IgD-negative memory B cell (primary cell): ENCODE results near the gene PLAAT3. TPM values are rescaled to one million over a fixed set of nuclear protein-coding genes. Genes with fewer than 3 reads are reported as not detected.
A peak's percentile ranks its signal among the peaks of the same experiment; 100 is the strongest.
"Not testable (repeated sequence)": the region's sequence is repeated elsewhere in the genome, so short reads cannot be mapped to it uniquely, and the experiment has no call there.

Experiments
- H3K27ac Mint-ChIP-seq, 3 donors: one replicate each; pipeline ENCODE4 v1.8.0; 2020 to 2022; ENCODE audit warnings: mild to moderate bottlenecking in 3 of 3, mixed read lengths in 3 of 3, moderate library complexity in 1 of 3
- H3K27me3 Mint-ChIP-seq: one replicate; pipeline ENCODE4 v1.8.0; 2021; ENCODE audit warnings: mixed read lengths
- H3K36me3 Mint-ChIP-seq: one replicate; pipeline ENCODE4 v1.8.0; 2020; ENCODE audit warnings: mild to moderate bottlenecking, mixed read lengths
- H3K4me1 Mint-ChIP-seq, 3 donors: one replicate each; pipeline ENCODE4 v1.8.0; 2020 to 2022; ENCODE audit warnings: mixed read lengths in 3 of 3, mild to moderate bottlenecking in 1 of 3
- H3K4me3 Mint-ChIP-seq, 4 donors: one replicate each; pipeline ENCODE4 v1.8.0; 2020 to 2022; ENCODE audit warnings: mild to moderate bottlenecking in 4 of 4, mixed read lengths in 4 of 4, moderate library complexity in 3 of 4
- H3K9me3 Mint-ChIP-seq, 3 donors: one replicate each; pipeline ENCODE4 v1.8.0; 2020 to 2021; ENCODE audit warnings: mixed read lengths in 3 of 3, mild to moderate bottlenecking in 1 of 3
- polyA plus RNA-seq: library from polyadenylated mRNA; unstranded; fragments of 300-500 nt; fragmentation: Illumina TruSeq; gene quantifications from one replicate; pipeline ENCODE4 v1.2.3, GENCODE V29; 2021

The PLAAT3 gene
- polyA plus RNA-seq, 1 donor from 2014 or later, result 6.5 TPM

- no peaks in the 10 kb centered on the region for H3K4me1 Mint-ChIP-seq
Measured at GRCh38 chr11:63592975-63593395, 21.2 kb downstream of the PLAAT3 start.

GRCh38 chr11:63590024-63590788, 24.0 kb downstream of the PLAAT3 start:
- Mint-ChIP-seq H3K27me3 (no peaks in the 10 kb centered on the region), H3K4me1 (no peaks in the 10 kb centered on the region), H3K27ac (no peak overlapping the region), H3K4me3 (no peak overlapping the region), H3K36me3 (peaks cover 8% of the 10 kb centered on the region), H3K9me3 (peaks cover 0 to 2% (median 0%) of the 10 kb centered on the region in 3 donors)

More at GRCh38 chr11:63592975-63593395, 21.2 kb downstream of the PLAAT3 start:
- no peak overlapping the region for H3K4me3 Mint-ChIP-seq
- no peaks in the 10 kb centered on the region for H3K27me3 Mint-ChIP-seq
- H3K27ac Mint-ChIP-seq, result peak overlapping the region in 1 of 3 donors; percentile 21
- H3K9me3 Mint-ChIP-seq, result no peaks in the 10 kb centered on the region
- H3K36me3 Mint-ChIP-seq, result peaks cover 8% of the 10 kb centered on the region

GRCh38 chr11:63589000-63589399, 25.2 kb downstream of the PLAAT3 start:
- H3K27ac Mint-ChIP-seq, result peak overlapping the region in 1 of 3 donors; percentile 47
- H3K36me3 Mint-ChIP-seq, result peaks cover 8% of the 10 kb centered on the region
- no peaks in the 10 kb centered on the region for H3K4me1 Mint-ChIP-seq
- peaks cover 0 to 2% (median 0%) of the 10 kb centered on the region in 3 donors for H3K9me3 Mint-ChIP-seq
- H3K27me3 Mint-ChIP-seq, result no peaks in the 10 kb centered on the region
- H3K4me3 Mint-ChIP-seq, result no peak overlapping the region

GRCh38 chr11:63586451-63587166, 27.6 kb downstream of the PLAAT3 start:
- Mint-ChIP-seq H3K27me3 (no peaks in the 10 kb centered on the region), H3K27ac (no peak overlapping the region), H3K4me1 (peaks cover 0 to 2% (median 0%) of the 10 kb centered on the region in 3 donors), H3K36me3 (peaks cover 7% of the 10 kb centered on the region), H3K4me3 (no peak overlapping the region), H3K9me3 (peaks cover 0 to 10% (median 7%) of the 10 kb centered on the region in 3 donors)

- H3K9me3 Mint-ChIP-seq, result peaks cover 1 to 21% (median 11%) of the 10 kb centered on the region in 3 donors
- no peaks in the 10 kb centered on the region for H3K27me3 Mint-ChIP-seq
- peaks cover 6% of the 10 kb centered on the region for H3K36me3 Mint-ChIP-seq
- peak overlapping the region in 1 of 3 donors; percentile 75 for H3K27ac Mint-ChIP-seq
- no peak overlapping the region for H3K4me3 Mint-ChIP-seq
- H3K4me1 Mint-ChIP-seq, result peaks cover 0 to 2% (median 0%) of the 10 kb centered on the region in 3 donors
Measured at GRCh38 chr11:63583357-63583677, 30.9 kb downstream of the PLAAT3 start.

GRCh38 chr11:63581224-63581623, 33.0 kb downstream of the PLAAT3 start:
- Mint-ChIP-seq H3K4me3 (peak overlapping the region in 1 of 4 donors; percentile 0), H3K36me3 (peaks cover 10% of the 10 kb centered on the region), H3K9me3 (peaks cover 1 to 21% (median 9%) of the 10 kb centered on the region in 3 donors)
- H3K4me1 Mint-ChIP-seq, H3K27ac Mint-ChIP-seq, H3K27me3 Mint-ChIP-seq: not testable (repeated sequence)

GRCh38 chr11:63578882-63579281, 35.4 kb downstream of the PLAAT3 start:
- peaks cover 7 to 10% (median 10%) of the 10 kb centered on the region in 3 donors for H3K4me1 Mint-ChIP-seq
- peaks cover 1 to 21% (median 9%) of the 10 kb centered on the region in 3 donors for H3K9me3 Mint-ChIP-seq
- not testable (repeated sequence) for H3K27me3 Mint-ChIP-seq, H3K4me3 Mint-ChIP-seq, H3K27ac Mint-ChIP-seq
- peaks cover 12% of the 10 kb centered on the region for H3K36me3 Mint-ChIP-seq

GRCh38 chr11:63574856-63575602, 39.2 kb downstream of the PLAAT3 start:
- H3K9me3 Mint-ChIP-seq, result peaks cover 0 to 3% (median 0%) of the 10 kb centered on the region in 3 donors
- H3K4me3 Mint-ChIP-seq, result peak overlapping the region; percentile 11 to 73 (median 56)
- peaks cover 2% of the 10 kb centered on the region for H3K27me3 Mint-ChIP-seq
- peaks cover 8% of the 10 kb centered on the region for H3K36me3 Mint-ChIP-seq
- H3K4me1 Mint-ChIP-seq, result peaks cover 17 to 23% (median 18%) of the 10 kb centered on the region in 3 donors
- H3K27ac Mint-ChIP-seq, result no peak overlapping the region

GRCh38 chr11:63573881-63574855, 40.1 kb downstream of the PLAAT3 start:
- Mint-ChIP-seq H3K36me3 (peaks cover 6% of the 10 kb centered on the region), H3K9me3 (peaks cover 0 to 3% (median 0%) of the 10 kb centered on the region in 3 donors), H3K27me3 (peaks cover 2% of the 10 kb centered on the region), H3K4me3 (peak overlapping the region; percentile 11 to 83 (median 65)), H3K4me1 (peaks cover 17 to 23% (median 23%) of the 10 kb centered on the region in 3 donors), H3K27ac (peak overlapping the region in 2 of 3 donors; percentile 10 to 90)

- Mint-ChIP-seq H3K27ac (peak overlapping the region in 2 of 3 donors; percentile 80 to 95), H3K9me3 (no peaks in the 10 kb centered on the region), H3K4me1 (peaks cover 22 to 29% (median 23%) of the 10 kb centered on the region in 3 donors), H3K4me3 (peak overlapping the region in 1 of 4 donors; percentile 30), H3K36me3 (peaks cover 1% of the 10 kb centered on the region), H3K27me3 (peaks cover 2% of the 10 kb centered on the region)
Measured at GRCh38 chr11:63572026-63572688, 42.1 kb downstream of the PLAAT3 start.

GRCh38 chr11:63569570-63569969, 44.7 kb downstream of the PLAAT3 start:
- peak overlapping the region in 1 of 3 donors; percentile 11 for H3K27ac Mint-ChIP-seq
- H3K9me3 Mint-ChIP-seq, result no peaks in the 10 kb centered on the region
- H3K4me3 Mint-ChIP-seq, result no peak overlapping the region
- H3K27me3 Mint-ChIP-seq, result peaks cover 2% of the 10 kb centered on the region
- H3K4me1 Mint-ChIP-seq, result peaks cover 23 to 42% (median 32%) of the 10 kb centered on the region in 3 donors
- H3K36me3 Mint-ChIP-seq, result no peaks in the 10 kb centered on the region

- Mint-ChIP-seq H3K27me3 (peaks cover 6% of the 10 kb centered on the region), H3K9me3 (no peaks in the 10 kb centered on the region), H3K4me1 (peaks cover 19 to 42% (median 28%) of the 10 kb centered on the region in 3 donors), H3K36me3 (no peaks in the 10 kb centered on the region), H3K27ac (peak overlapping the region; percentile 86 to 95 (median 93)), H3K4me3 (peak overlapping the region; percentile 1 to 90 (median 11))
Measured at GRCh38 chr11:63567044-63567840, 47.0 kb downstream of the PLAAT3 start.
